Activated naive CD8-positive, alpha-beta T cell treated with anti-CD3 and anti-CD28 coated beads, Interleukin-2, amount 50 U/mL, for 24 hours (primary cell): ENCODE results near the gene FYN.
A peak's percentile ranks its signal among the peaks of the same experiment; 100 is the strongest.

Experiments
- ATAC-seq: fragments of 150-1000 bp; cut with Tn5 transposase; one replicate; pipeline ENCODE4 v1.10.0; 2021
- DNase-seq: peaks from one replicate; pipeline ENCODE4 v3.0.0; 2021
- H3K27ac Mint-ChIP-seq: one replicate; pipeline ENCODE4 v1.8.0; 2021; ENCODE audit warnings: mild to moderate bottlenecking, mixed read lengths
- H3K27me3 Mint-ChIP-seq: one replicate; pipeline ENCODE4 v1.8.0; 2021; ENCODE audit warnings: mixed read lengths
- H3K36me3 Mint-ChIP-seq: one replicate; pipeline ENCODE4 v1.8.0; 2021; ENCODE audit warnings: low read depth, mixed read lengths
- H3K4me1 Mint-ChIP-seq: one replicate; pipeline ENCODE4 v1.8.0; 2021; ENCODE audit warnings: mixed read lengths
- H3K4me3 Mint-ChIP-seq: one replicate; pipeline ENCODE4 v1.8.0; 2021; ENCODE audit warnings: mild to moderate bottlenecking, moderate library complexity, mixed read lengths
- H3K9me3 Mint-ChIP-seq: one replicate; pipeline ENCODE4 v1.8.0; 2021; ENCODE audit warnings: mixed read lengths

The FYN gene

DNA sequence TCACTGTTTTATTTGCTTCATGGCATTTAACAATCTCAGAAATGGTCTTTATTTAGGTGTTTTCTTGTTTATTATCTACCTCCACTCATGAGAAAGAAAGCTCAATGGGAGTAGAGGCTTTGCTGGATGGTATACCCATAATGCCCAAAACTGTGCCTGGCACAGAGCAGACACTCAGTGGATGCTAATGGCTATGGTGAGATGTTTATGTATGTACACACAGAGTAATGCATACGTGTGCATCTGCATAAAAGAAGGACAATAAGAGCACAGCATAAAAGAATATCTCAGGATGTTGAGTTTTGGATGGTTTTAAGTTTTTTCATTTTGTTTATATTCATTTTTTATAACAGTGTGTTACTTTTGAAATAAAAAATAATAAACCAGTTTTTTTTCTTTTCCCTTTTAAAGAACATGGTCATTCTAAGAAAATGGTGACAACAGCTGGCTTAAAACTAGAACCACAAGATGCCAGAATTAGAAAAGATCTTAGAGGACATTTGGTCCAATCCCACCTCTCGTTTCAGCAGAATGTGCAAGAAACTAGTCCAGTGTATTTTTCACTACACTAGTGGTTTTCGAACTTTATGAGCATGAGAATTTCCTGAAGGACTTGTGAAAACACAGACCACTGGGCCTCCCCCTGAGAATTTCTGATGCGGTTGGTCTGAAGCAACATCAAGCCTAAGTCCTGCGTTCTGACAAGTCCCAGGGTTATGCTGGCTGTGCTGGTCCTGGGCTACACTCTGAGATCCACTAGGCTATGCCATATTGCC, 131.9 kb downstream of the FYN start:
- Mint-ChIP-seq H3K36me3 (peaks cover 90% of the 10 kb centered on the region), H3K27ac (peak overlapping the region; percentile 75), H3K27me3 (no peaks in the 10 kb centered on the region), H3K4me1 (peaks cover 95% of the 10 kb centered on the region), H3K4me3 (no peak overlapping the region), H3K9me3 (no peaks in the 10 kb centered on the region)
- ATAC-seq (no peak), DNase-seq (no peak)

DNA sequence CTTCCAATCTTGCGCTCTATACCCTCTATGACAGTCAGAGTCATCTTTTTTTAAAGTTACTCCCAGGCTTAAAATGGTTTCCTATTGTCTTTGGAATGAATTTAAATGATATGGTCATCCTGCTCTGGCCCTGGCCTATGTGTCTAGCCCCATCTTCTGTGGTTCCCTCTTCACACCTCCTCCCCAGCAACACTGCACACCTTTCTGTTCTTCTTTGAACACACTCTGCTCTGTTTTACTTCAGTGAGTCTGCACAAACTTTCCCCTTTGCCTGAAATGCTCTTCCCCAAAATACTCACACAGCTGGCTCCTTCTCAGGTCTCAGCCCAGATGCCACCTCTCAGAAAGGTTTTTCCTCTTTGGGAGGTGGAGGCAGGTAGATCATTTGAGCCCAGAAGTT, 132.7 kb downstream of the FYN start:
- no peak for DNase-seq
- peaks cover 95% of the 10 kb centered on the region for H3K4me1 Mint-ChIP-seq
- H3K27me3 Mint-ChIP-seq, result no peaks in the 10 kb centered on the region
- no peak overlapping the region for H3K4me3 Mint-ChIP-seq
- peaks cover 94% of the 10 kb centered on the region for H3K36me3 Mint-ChIP-seq
- H3K9me3 Mint-ChIP-seq, result no peaks in the 10 kb centered on the region
- H3K27ac Mint-ChIP-seq, result peak overlapping the region; percentile 50
- no peak for ATAC-seq

DNA sequence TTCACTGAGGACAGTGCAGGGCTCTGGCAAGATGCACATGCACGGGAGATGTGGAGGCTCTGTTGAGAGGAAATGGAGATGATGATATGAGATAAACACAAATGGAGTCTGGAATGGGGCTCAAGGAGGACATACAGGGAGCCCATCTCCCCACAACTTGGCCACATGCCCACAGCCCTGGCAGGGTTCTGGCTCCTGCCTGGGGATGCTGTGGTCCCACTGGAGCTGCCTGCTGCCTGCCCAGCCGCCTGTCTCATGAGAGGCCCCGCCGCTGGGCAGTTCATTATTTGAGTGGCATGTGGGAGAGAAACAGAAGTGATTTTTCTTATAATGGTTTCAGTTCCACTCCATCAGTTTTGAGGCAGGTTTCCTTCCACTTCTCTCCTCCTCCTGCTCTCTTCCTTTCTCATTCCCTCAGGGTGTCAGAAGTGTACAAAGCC, 134.0 kb downstream of the FYN start:
- Mint-ChIP-seq H3K36me3 (peaks cover 95% of the 10 kb centered on the region), H3K9me3 (peaks cover 5% of the 10 kb centered on the region), H3K4me3 (peak overlapping the region; percentile 60), H3K4me1 (peaks cover 99% of the 10 kb centered on the region), H3K27me3 (no peaks in the 10 kb centered on the region), H3K27ac (peak overlapping the region; percentile 50)
- no peak for DNase-seq
- ATAC-seq, result no peak

DNA sequence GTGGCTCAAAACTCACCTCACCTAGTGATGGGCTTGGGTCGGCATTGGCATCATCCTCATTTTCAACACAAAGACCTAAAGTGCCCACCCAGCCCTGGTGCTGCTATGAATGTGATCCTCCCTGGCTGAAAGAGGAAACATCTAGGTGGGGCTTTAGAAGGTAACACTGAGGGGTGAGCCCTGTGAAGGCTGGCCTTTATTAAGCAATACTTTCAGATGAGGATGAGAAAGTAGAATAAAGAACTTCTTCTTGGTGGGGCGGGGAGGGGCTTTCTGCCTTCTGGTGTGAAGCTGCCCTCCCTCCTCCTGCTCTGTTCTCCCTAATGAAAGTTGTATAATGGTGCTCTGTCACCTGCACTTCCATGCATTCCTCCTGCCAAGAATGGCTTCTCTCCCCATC, 134.6 kb downstream of the FYN start:
- DNase-seq (no peak), ATAC-seq (no peak)
- H3K36me3 Mint-ChIP-seq, result peaks cover 97% of the 10 kb centered on the region
- peak overlapping the region; percentile 50 for H3K27ac Mint-ChIP-seq
- H3K4me1 Mint-ChIP-seq, result peaks cover 98% of the 10 kb centered on the region
- no peak overlapping the region for H3K4me3 Mint-ChIP-seq
- H3K9me3 Mint-ChIP-seq, result peaks cover 5% of the 10 kb centered on the region
- H3K27me3 Mint-ChIP-seq, result no peaks in the 10 kb centered on the region

GRCh38 chr6:111738156-111738555, 135.1 kb downstream of the FYN start:
- peaks cover 98% of the 10 kb centered on the region for H3K4me1 Mint-ChIP-seq
- H3K36me3 Mint-ChIP-seq, result peaks cover 97% of the 10 kb centered on the region
- DNase-seq (no peak), ATAC-seq (no peak)
- H3K27ac Mint-ChIP-seq, result peak overlapping the region; percentile 50
- peaks cover 8% of the 10 kb centered on the region for H3K9me3 Mint-ChIP-seq
- H3K27me3 Mint-ChIP-seq, result no peaks in the 10 kb centered on the region
- no peak overlapping the region for H3K4me3 Mint-ChIP-seq

GRCh38 chr6:111737065-111737521, 136.2 kb downstream of the FYN start:
- DNase-seq (no peak), ATAC-seq (peak; percentile 86)
- Mint-ChIP-seq H3K4me1 (peaks cover 99% of the 10 kb centered on the region), H3K36me3 (peaks cover 98% of the 10 kb centered on the region), H3K27me3 (no peaks in the 10 kb centered on the region), H3K27ac (peak overlapping the region; percentile 50), H3K4me3 (peak overlapping the region; percentile 7), H3K9me3 (peaks cover 11% of the 10 kb centered on the region)

DNA sequence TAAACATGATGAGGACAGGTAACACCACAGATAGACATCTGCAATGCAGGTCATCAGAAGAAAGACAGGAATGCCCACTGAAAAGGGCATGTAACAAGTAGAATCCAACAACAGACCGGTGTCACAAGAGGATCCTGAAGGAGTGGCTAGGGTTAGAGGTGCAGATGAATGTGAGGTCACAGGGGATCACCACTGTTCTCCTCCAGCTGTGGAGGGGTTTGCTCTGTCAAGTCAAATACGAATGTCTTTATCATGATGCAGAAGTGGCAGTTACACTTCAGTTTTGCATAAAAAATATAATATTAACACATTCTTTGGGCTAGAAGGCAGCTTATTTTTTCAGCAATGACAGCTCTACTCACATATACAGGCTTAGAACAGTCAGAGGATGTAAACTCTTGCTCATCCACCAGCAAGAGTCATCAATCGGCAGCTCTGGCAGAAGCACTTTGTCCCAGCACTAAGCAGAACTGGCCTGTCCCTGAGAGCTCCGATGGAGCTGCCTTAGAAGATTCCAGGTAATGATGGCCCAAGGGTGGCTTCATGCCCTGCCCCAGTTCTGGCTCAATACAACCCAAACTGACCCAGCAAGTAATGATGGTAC, 137.1 kb downstream of the FYN start:
- Mint-ChIP-seq H3K9me3 (peaks cover 11% of the 10 kb centered on the region), H3K27ac (peak overlapping the region; percentile 73), H3K36me3 (peaks cover 97% of the 10 kb centered on the region), H3K4me3 (no peak overlapping the region), H3K4me1 (peaks cover 99% of the 10 kb centered on the region), H3K27me3 (no peaks in the 10 kb centered on the region)
- ATAC-seq (no peak), DNase-seq (no peak)

GRCh38 chr6:111734068-111735061, 138.9 kb downstream of the FYN start:
- peak overlapping the region; percentile 37 for H3K4me3 Mint-ChIP-seq
- H3K27ac Mint-ChIP-seq, result peak overlapping the region; percentile 73
- H3K4me1 Mint-ChIP-seq, result peaks cover 97% of the 10 kb centered on the region
- H3K27me3 Mint-ChIP-seq, result no peaks in the 10 kb centered on the region
- peaks cover 97% of the 10 kb centered on the region for H3K36me3 Mint-ChIP-seq
- no peak for ATAC-seq
- peaks cover 11% of the 10 kb centered on the region for H3K9me3 Mint-ChIP-seq
- DNase-seq, result no peak

GRCh38 chr6:111732390-111732789, 140.9 kb downstream of the FYN start:
- peak overlapping the region; percentile 77 for H3K27ac Mint-ChIP-seq
- H3K36me3 Mint-ChIP-seq, result peaks cover 96% of the 10 kb centered on the region
- H3K4me1 Mint-ChIP-seq, result peaks cover 92% of the 10 kb centered on the region
- H3K27me3 Mint-ChIP-seq, result no peaks in the 10 kb centered on the region
- no peak for DNase-seq
- H3K4me3 Mint-ChIP-seq, result no peak overlapping the region
- H3K9me3 Mint-ChIP-seq, result peaks cover 15% of the 10 kb centered on the region
- ATAC-seq, result no peak

DNA sequence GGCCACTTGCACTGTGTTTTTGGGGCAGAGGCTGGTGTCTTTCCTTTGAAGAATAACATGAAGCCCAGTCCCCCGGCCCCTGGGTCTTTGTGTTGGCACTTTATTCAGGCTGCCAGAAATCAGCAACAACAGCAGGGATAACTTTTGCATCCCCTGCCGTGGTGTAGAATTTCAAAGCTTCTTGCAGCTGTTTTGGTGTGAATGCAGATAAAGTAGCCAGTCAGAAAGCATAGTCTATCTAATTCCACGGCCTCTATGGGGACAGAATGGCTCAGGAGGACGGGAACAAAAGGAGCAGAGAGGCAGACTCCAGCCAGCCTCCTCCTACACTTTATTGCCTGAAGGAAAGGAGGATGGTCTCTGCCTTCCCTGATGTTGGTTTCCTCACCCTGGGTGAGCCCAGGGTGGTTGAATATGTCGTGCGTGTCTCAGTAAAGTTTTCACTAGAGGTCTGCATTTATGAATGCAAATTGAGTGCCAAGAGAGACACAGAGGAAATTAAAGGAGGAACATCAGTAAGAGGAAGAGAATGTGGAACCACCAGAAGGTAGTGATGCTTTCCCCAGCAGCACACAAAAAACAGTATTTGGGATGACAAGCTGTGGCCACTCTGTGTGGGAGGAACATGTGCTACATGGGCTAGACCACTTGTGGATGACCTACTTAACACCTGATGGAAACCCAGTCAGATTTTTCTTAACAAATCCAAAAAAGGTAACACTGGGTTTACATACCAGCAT, 141.6 kb downstream of the FYN start:
- Mint-ChIP-seq H3K27ac (peak overlapping the region; percentile 43), H3K27me3 (no peaks in the 10 kb centered on the region), H3K9me3 (peaks cover 15% of the 10 kb centered on the region), H3K4me1 (peaks cover 92% of the 10 kb centered on the region), H3K36me3 (peaks cover 96% of the 10 kb centered on the region), H3K4me3 (no peak overlapping the region)
- no peak for DNase-seq
- peak; percentile 26 for ATAC-seq

- peaks cover 92% of the 10 kb centered on the region for H3K4me1 Mint-ChIP-seq
- H3K36me3 Mint-ChIP-seq, result peaks cover 95% of the 10 kb centered on the region
- H3K27me3 Mint-ChIP-seq, result no peaks in the 10 kb centered on the region
- DNase-seq, result no peak
- H3K9me3 Mint-ChIP-seq, result peaks cover 15% of the 10 kb centered on the region
- ATAC-seq, result no peak
- H3K27ac Mint-ChIP-seq, result peak overlapping the region; percentile 76
- H3K4me3 Mint-ChIP-seq, result no peak overlapping the region
Measured at GRCh38 chr6:111730864-111731263, 142.4 kb downstream of the FYN start.

DNA sequence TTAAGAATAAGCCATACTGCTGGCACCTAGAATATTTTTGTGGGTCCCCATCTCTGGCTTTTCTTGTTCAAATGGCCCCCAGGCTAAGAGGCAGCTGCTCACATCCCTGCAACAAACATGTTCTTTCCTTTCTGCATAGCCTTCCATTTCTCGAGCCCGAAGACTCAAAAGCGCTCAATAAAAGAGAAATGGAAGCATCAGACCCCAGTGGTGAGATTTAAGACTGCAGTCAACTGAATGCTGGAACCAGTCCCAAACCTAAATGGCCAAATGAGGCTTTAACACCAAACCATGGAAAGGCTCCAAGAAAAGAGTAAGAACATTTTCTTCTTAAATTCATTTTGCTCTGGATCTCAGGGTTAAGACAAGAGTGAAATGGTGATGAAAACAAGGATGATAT, 145.4 kb downstream of the FYN start:
- no peak for ATAC-seq
- H3K27me3 Mint-ChIP-seq, result no peaks in the 10 kb centered on the region
- H3K36me3 Mint-ChIP-seq, result peaks cover 75% of the 10 kb centered on the region
- peaks cover 3% of the 10 kb centered on the region for H3K9me3 Mint-ChIP-seq
- no peak overlapping the region for H3K27ac Mint-ChIP-seq
- no peak for DNase-seq
- no peak overlapping the region for H3K4me3 Mint-ChIP-seq
- H3K4me1 Mint-ChIP-seq, result peaks cover 91% of the 10 kb centered on the region

- ATAC-seq, result no peak
Measured at GRCh38 chr6:111727041-111727440, 146.2 kb downstream of the FYN start.

More at GRCh38 chr6:111727041-111727440, 146.2 kb downstream of the FYN start:
- Mint-ChIP-seq H3K27ac (peak overlapping the region; percentile 66), H3K27me3 (no peaks in the 10 kb centered on the region), H3K36me3 (peaks cover 75% of the 10 kb centered on the region), H3K4me3 (no peak overlapping the region), H3K4me1 (peaks cover 91% of the 10 kb centered on the region), H3K9me3 (peaks cover 3% of the 10 kb centered on the region)
- DNase-seq, result no peak
